ENCODE data around the gene HTR2B.

DNA sequence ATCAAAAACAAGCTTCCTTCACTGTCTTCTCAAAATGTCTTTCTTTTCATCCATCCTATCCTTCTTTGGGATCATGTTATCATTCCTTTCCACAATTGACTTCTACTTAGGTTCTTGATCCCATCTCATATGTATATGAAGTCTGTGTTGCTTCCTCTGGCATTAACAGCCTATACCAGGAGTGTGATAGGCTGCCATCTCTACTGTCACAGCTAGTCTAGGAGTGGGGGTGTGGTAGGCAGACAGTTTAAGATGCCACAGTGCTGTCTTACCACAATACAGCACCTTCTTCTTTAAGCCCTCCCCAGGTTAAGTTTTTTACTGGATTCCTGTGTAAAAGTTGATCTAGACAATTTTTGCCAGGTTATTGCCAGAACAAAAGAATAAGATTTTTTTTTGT lies 3.7 kb upstream of the HTR2B start:
- TF ChIP-seq, protein P1, sequence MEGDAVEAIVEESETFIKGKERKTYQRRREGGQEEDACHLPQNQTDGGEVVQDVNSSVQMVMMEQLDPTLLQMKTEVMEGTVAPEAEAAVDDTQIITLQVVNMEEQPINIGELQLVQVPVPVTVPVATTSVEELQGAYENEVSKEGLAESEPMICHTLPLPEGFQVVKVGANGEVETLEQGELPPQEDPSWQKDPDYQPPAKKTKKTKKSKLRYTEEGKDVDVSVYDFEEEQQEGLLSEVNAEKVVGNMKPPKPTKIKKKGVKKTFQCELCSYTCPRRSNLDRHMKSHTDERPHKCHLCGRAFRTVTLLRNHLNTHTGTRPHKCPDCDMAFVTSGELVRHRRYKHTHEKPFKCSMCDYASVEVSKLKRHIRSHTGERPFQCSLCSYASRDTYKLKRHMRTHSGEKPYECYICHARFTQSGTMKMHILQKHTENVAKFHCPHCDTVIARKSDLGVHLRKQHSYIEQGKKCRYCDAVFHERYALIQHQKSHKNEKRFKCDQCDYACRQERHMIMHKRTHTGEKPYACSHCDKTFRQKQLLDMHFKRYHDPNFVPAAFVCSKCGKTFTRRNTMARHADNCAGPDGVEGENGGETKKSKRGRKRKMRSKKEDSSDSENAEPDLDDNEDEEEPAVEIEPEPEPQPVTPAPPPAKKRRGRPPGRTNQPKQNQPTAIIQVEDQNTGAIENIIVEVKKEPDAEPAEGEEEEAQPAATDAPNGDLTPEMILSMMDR (IDR thresholded peaks at IDR 0.05 in 8 of 11, conservative IDR thresholded peaks at IDR 0.05 in 3 of 11): no peak
- no peak for TF ChIP-seq POLR2A (IDR thresholded peaks at IDR 0.05)

All from spleen (tissue), 7 donors.